ENCODE results near the gene PRMT2.
"Not testable (repeated sequence)": the region's sequence is repeated elsewhere in the genome, so short reads cannot be mapped to it uniquely, and the experiment has no call there.

The PRMT2 gene

GRCh38 chr21:46666941-46667740 is 31.7 kb downstream of the PRMT2 start:
- TF ChIP-seq ARNT (IDR thresholded peaks at IDR 0.05) (no peak), NFRKB (IDR thresholded peaks at IDR 0.05) (no peak), TARDBP (IDR thresholded peaks at IDR 0.05) (no peak), CTBP1 (IDR thresholded peaks at IDR 0.05; ENCODE audit: borderline replicate concordance) (no peak), FOXM1 (IDR thresholded peaks at IDR 0.05; ENCODE audit: borderline replicate concordance) (no peak), ELF4 (IDR thresholded peaks at IDR 0.05) (no peak), FOXA1 (IDR thresholded peaks at IDR 0.05) (no peak), L3MBTL2 (conservative IDR thresholded peaks at IDR 0.05) (no peak), HDGF (IDR thresholded peaks at IDR 0.05; ENCODE audit: borderline replicate concordance) (no peak), SP1 (IDR thresholded peaks at IDR 0.05) (no peak), LEF1 (IDR thresholded peaks at IDR 0.05; ENCODE audit: borderline replicate concordance) (no peak)
- no peak for DNase-seq (ENCODE audit: extremely low spot score)
- CTCF ChIA-PET: no interaction called here
- POLR2A ChIA-PET: interaction anchor here (0.8 to 1.6 kb wide), 3 partner anchors 30 to 31 kb away, joined by 3 to 5 read pairs (median 5); no protein-coding TSS in a partner anchor

GRCh38 chr21:46667741-46668380 is 32.4 kb downstream of the PRMT2 start:
- ChIA-PET CTCF (interaction anchor here (0.6 kb wide), 1 partner anchor 697 kb away, joined by 3 read pairs; no protein-coding TSS in a partner anchor), POLR2A (interaction anchor here (0.8 to 1.6 kb wide), 2 partner anchors 31 to 32 kb away, joined by 3 to 5 read pairs; no protein-coding TSS in a partner anchor)
- TF ChIP-seq L3MBTL2 (conservative IDR thresholded peaks at IDR 0.05) (peak; percentile 63; the same call in 1 of the 2 replicates), PKNOX1 (IDR thresholded peaks at IDR 0.05) (peak; percentile 77), SUZ12 (IDR thresholded peaks at IDR 0.05) (no peak)
- DNase-seq (ENCODE audit: extremely low spot score): peak; percentile 56

- DNase-seq (ENCODE audit: extremely low spot score): no peak
- no peak for TF ChIP-seq FOXK2 (IDR thresholded peaks at IDR 0.05)
- no peak for TF ChIP-seq ZNF384 (IDR thresholded peaks at IDR 0.05)
- TF ChIP-seq SUZ12 (IDR thresholded peaks at IDR 0.05): no peak
- TF ChIP-seq PKNOX1 (IDR thresholded peaks at IDR 0.05): no peak
- TF ChIP-seq CTBP1 (IDR thresholded peaks at IDR 0.05; ENCODE audit: borderline replicate concordance): no peak
- no peak for TF ChIP-seq NFRKB (IDR thresholded peaks at IDR 0.05)
- CTCF ChIA-PET: interaction anchor here (0.6 kb wide), 1 partner anchor 698 kb away, joined by 3 read pairs; no protein-coding TSS in a partner anchor
- POLR2A ChIA-PET: interaction anchor here (0.8 to 1.6 kb wide), 2 partner anchors 31 to 32 kb away, joined by 3 to 5 read pairs; no protein-coding TSS in a partner anchor
Observed at GRCh38 chr21:46668381-46668780, 32.9 kb downstream of the PRMT2 start.

DNA sequence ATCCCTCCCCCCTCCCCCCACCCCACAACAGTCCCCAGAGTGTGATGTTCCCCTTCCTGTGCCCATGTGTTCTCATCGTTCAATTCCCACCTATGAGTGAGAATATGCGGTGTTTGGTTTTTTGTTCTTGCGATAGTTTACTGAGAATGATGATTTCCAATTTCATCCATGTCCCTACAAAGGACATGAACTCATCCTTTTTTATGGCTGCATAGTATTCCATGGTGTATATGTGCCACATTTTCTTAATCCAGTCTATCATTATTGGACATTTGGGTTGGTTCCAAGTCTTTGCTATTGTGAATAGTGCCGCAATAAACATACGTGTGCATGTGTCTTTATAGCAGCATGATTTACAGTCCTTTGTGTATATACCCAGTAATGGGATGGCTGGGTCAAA is 33.4 kb downstream of the PRMT2 start:
- CTCF ChIA-PET; DNase-seq (ENCODE audit: extremely low spot score): not testable (repeated sequence)
- POLR2A ChIA-PET: interaction anchor here (1.6 kb wide), 1 partner anchor 33 kb away, joined by 5 read pairs; no protein-coding TSS in a partner anchor

- DNase-seq (ENCODE audit: extremely low spot score): no peak
- no peak for TF ChIP-seq SP1 (IDR thresholded peaks at IDR 0.05)
- no peak for TF ChIP-seq FOXK2 (IDR thresholded peaks at IDR 0.05)
- TF ChIP-seq NFRKB (IDR thresholded peaks at IDR 0.05): no peak
- no peak for TF ChIP-seq ELF4 (IDR thresholded peaks at IDR 0.05)
- no peak for TF ChIP-seq BHLHE40 (IDR thresholded peaks at IDR 0.05; ENCODE audit: borderline replicate concordance)
- TF ChIP-seq ZNF384 (IDR thresholded peaks at IDR 0.05): no peak
- TF ChIP-seq TARDBP (IDR thresholded peaks at IDR 0.05): no peak
- no peak for TF ChIP-seq SUZ12 (IDR thresholded peaks at IDR 0.05)
- TF ChIP-seq LEF1 (IDR thresholded peaks at IDR 0.05; ENCODE audit: borderline replicate concordance): no peak
- TF ChIP-seq HDGF (IDR thresholded peaks at IDR 0.05; ENCODE audit: borderline replicate concordance): no peak
- no peak for TF ChIP-seq CTBP1 (IDR thresholded peaks at IDR 0.05; ENCODE audit: borderline replicate concordance)
- TF ChIP-seq FOXM1 (IDR thresholded peaks at IDR 0.05; ENCODE audit: borderline replicate concordance): no peak
- no peak for TF ChIP-seq ARNT (IDR thresholded peaks at IDR 0.05)
- CTCF ChIA-PET: no interaction called here
- POLR2A ChIA-PET: no interaction called here
Observed at GRCh38 chr21:46674430-46675007, 39.0 kb downstream of the PRMT2 start.

GRCh38 chr21:46675595-46676280 is 40.3 kb downstream of the PRMT2 start:
- DNase-seq (ENCODE audit: extremely low spot score): no peak
- TF ChIP-seq L3MBTL2 (conservative IDR thresholded peaks at IDR 0.05) (no peak), FOXA1 (IDR thresholded peaks at IDR 0.05) (no peak), PKNOX1 (IDR thresholded peaks at IDR 0.05) (no peak), FOXM1 (IDR thresholded peaks at IDR 0.05; ENCODE audit: borderline replicate concordance) (no peak), TARDBP (IDR thresholded peaks at IDR 0.05) (no peak), CTBP1 (IDR thresholded peaks at IDR 0.05; ENCODE audit: borderline replicate concordance) (no peak), SUZ12 (IDR thresholded peaks at IDR 0.05) (no peak), BHLHE40 (IDR thresholded peaks at IDR 0.05; ENCODE audit: borderline replicate concordance) (no peak), SP1 (IDR thresholded peaks at IDR 0.05) (no peak), ELF4 (IDR thresholded peaks at IDR 0.05) (no peak), LEF1 (IDR thresholded peaks at IDR 0.05; ENCODE audit: borderline replicate concordance) (no peak), ZNF384 (IDR thresholded peaks at IDR 0.05) (no peak), HDGF (IDR thresholded peaks at IDR 0.05; ENCODE audit: borderline replicate concordance) (no peak), FOXK2 (IDR thresholded peaks at IDR 0.05) (no peak)
- ChIA-PET POLR2A (no interaction called here), CTCF (no interaction called here)

DNA sequence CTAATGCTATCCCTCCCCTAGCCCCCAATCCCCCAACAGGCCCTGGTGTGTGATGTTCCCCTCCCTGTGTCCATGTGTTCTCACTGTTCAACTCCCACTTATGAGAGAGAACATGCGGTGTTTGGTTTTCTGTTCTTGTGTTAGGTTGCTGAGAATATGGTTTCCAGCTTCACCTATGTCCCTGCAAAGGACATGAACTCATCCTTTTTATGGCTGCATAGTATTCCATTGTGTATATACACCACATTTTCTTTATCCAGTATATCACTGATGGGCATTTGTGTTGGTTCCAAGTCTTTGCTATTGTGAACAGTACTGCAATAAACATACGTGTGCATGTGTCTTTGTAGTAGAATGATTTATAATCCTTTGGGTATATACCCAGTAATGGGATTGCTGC is 41.1 kb downstream of the PRMT2 start:
- DNase-seq (ENCODE audit: extremely low spot score); CTCF ChIA-PET: not testable (repeated sequence)

DNA sequence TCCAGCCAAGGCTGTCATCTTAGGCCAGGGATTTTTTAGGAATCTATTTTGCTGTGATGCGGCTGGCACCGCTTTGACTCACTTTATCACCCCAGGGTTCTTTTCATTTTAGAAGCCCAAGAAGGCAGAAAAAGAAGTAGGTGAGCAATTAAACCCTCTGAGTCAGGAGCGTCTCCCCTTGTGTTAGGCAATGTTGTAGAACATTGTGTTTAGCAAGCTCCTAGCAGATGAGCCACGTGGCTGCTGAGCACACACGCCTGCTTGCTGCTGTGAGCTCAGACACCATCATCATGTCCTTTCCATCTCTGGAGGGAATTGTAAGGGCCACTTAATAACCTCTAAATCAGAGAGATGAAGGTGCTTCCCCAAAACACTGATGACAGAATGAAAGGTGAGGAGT is 46.1 kb downstream of the PRMT2 start:
- POLR2A ChIA-PET; DNase-seq (ENCODE audit: extremely low spot score); CTCF ChIA-PET: not testable (repeated sequence)

More for the DNA sequence above, 41.1 kb downstream of the PRMT2 start:
- POLR2A ChIA-PET: not testable (repeated sequence)

GRCh38 chr21:46698652-46699051 is 63.2 kb downstream of the PRMT2 start:
- POLR2A ChIA-PET; CTCF ChIA-PET; DNase-seq (ENCODE audit: extremely low spot score): not testable (repeated sequence)

- DNase-seq (ENCODE audit: extremely low spot score); POLR2A ChIA-PET; CTCF ChIA-PET: not testable (repeated sequence)
Observed at GRCh38 chr21:46699104-46699503, 63.6 kb downstream of the PRMT2 start.

All from HEK293T (cell line).